Ecto neural progenitor cell (in vitro differentiated cells): ENCODE data around the gene CD109.
A peak's percentile ranks its signal among the peaks of the same experiment; 100 is the strongest.
"Not testable (repeated sequence)": the region's sequence is repeated elsewhere in the genome, so short reads cannot be mapped to it uniquely, and the experiment has no call there.

ENCODE experiments used
- DNase-seq: peaks from one replicate; pipeline ENCODE4 v3.0.0-alpha.2; 2018; ENCODE audit warnings: low spot score

Gene CD109

DNA sequence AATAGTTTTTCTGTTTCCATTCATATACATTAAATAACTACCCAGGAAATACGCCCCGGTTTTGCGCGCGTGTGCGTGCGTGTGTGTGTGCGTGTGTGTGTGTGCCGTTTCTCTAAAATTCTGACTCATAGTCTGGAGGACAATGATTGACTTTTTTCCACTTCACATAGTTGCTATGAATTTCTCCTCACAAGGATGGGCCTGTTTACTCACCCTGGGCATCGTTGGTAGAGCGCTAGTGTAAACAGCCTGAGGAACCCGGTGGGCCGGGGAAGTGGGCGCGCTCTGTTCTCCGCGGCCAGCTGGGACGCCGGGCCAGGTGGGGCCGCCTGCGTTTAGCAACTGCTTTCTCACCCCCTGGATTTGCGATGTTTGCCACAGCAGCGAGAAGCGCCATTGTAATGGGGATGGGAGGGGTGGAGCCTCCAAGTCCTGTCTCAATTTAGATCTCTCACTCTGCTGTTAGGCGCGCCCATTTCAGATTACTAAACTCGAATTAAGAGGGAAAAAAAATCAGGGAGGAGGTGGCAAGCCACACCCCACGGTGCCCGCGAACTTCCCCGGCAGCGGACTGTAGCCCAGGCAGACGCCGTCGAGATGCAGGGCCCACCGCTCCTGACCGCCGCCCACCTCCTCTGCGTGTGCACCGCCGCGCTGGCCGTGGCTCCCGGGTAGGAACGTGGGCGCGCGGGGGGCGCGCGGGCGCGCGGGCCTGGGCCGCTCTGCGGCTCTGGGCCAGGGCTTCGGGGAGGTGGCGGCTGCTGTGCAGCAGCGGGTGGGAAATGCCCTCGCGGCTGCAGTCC is at the start of gene CD109:
Gene CD109, plus strand, starts transcription at position 585 of the 803 bp plus-strand sequence. Its CDS starts 13 bp downstream, at position 598.
- peak; percentile 72 for DNase-seq

DNA sequence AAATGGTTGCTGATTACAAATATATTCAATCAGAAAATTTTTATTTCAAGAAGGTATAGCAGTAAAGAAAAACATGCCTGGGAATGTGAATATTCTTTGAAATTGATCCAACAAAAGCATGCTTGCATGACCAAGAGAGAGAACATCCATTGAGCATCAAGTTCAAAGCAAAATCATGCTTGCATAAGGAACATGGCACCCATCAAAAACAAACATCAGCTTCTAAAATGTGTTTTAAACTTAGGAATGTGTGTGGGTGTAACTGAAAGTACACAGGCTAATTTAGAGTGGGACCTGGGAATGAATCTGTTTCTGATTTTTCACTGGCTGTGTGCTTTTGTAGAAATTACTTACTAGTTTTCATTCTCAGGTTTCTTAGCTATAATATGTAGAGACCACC is 47.8 kb upstream of the CD109 start:
- DNase-seq = no peak

DNA sequence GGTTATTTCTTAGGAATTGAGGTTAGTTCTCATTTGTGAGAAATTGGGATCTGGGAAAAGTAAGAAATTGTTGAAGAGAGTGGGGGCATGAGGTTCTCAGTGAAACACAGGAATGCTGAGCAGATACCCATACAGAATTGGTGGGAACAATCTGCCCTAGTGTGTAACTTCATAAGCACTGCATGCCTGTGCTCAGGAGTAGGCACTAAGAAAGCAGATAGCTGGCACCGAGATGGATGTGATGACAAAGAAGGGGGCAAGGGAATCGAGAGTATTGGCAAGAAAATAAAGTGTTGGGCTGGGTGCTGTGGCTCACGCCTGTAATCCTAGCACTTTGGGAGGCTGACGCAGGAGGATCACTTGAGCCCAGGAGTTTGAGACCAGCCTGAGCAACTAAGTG is 46.2 kb upstream of the CD109 start:
- no peak for DNase-seq

DNA sequence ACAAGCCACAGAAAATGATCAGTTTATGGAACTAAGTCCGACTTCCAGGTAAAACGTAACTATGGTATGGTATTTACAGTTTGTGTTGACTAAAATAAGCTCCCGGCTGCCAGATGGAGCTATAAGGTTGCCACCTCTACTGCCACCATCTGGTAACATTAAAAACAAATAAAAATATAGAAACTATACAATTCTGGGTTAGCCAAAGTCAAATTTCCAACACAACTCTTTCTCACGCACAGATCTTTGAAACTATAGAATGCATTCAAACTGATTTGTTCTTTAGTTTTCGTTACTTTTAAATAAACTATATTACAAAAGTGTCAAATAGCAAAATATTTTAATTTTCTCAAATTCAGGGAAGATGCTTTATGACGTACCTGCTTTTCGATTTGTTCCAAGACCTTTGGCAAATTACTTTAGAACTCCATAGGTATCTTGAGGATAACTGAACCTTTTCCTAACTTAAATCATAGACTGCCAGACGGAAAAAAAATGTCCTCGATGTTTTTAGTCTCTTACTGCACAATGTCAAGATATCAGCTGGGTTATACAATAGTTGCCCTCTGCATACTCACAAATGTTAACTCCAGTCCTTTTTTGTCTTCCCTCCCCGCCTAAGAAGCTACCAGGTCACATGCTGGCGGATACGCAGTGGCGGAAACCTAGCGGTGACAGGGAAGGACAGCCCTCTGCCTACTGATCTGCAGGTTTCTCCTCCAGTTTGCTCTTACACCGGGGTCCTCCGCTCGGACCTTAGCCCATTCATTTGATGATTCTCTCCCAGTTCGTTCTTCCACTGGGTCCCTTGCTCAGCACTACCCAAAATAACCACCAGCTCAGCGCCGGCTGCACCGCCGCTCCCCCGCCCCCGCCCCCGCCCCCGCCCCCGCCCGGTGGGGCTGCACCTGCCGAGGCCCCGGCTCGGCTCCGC is 43.1 kb upstream of the CD109 start:
- peak; percentile 77 for DNase-seq

DNA sequence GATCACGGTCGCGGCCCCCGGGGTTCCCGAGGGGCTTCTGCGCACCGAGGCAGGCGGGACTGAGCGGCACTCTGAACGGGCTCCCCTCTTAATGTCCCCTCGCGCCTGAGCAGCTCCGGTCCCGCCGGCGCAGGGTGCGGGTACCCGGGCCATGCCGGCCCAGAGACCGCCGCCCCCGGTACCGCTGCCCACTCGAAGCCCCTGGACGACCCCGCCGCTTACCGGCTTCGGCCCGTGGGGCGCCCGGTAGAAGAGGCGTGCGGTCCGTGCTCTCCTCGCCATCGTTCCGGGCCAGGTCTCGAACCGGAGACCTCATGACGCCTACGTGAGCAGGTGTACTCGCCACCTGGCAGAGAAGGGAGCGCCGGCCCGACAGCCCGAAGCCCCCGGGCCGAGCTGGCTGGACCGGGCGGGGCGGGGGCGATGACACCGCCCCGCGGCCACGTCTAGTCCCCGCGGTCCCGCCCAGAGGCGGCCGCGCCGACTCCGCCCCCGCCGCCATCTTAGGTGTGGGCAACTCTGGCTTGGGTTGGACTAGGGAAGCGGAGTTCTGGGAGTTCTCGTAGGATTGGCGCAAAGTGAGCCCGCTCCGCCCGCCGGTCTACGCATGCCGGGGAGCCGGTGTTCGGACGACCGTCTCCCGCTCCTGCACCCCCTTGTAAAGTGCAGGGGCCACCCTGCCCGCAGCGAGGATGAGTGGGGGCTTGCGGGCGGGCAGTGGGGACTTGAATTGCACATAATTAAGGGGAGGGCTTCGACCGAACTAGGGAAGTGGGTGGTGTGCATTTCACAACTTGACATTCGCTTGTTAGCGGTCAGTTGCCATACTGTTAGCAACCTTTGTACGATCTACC is 42.2 kb upstream of the CD109 start, which contains the start of gene SLC17A5:
Gene SLC17A5, minus strand, starts transcription at position 422 of the 854 bp plus-strand sequence. Its CDS starts 106 bp downstream, at position 316.
- DNase-seq = peak; percentile 94

DNA sequence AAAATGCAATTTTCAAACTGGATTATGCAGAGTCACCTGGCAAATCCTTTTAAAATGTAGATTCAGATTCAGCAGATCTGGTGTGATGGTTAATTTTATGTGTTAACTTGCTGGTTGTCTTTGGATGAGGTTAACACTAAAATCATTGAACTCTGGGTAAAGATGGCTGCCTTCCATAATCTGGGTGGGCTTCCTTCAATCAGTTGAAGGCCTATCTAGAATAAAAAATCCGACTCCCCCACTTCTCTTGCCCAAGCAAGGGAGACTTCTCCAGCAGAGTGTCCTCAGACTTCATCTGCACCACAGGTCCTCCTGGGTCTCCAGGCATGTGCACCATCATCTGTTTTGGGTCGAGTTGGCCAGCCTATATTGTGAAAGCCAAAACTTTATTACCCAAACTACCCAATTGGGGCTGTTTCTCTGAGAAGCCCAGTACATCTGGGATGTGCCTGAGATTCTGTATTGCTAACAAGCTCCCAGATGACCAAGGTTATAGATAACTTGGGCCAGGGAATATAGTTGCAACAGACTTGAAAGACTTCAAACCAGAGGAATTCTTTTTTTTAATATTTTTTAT is 40.6 kb upstream of the CD109 start:
- no peak for DNase-seq

DNA sequence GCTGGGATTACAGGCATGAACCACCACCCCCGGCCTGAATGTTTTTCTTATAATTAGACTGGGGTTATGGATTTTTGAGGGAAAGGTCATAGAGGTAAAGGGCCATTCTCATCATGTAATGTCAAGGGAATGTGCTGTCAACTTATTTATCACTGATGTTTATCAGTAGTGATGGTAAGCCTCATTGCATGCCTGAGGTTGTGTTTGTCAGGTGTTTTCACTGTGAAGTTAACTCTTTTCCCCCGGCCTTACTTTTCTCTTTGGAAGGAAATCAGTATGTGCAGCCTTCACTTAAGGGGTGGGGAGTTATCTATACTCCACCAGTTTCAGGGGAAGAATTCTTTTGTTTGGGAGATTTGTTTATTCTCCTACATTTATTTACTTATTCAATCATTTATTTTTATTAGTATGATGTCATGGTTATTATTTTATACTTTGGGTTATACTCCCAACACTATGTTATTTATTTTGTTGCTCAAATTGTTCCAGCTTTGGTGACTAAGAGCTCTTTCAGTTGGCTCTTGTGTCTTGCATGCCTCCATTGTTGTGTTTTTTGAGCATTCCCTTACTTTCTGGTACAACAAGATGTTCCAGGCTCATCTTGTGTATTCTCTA is 39.4 kb upstream of the CD109 start:
- DNase-seq = no peak

DNA sequence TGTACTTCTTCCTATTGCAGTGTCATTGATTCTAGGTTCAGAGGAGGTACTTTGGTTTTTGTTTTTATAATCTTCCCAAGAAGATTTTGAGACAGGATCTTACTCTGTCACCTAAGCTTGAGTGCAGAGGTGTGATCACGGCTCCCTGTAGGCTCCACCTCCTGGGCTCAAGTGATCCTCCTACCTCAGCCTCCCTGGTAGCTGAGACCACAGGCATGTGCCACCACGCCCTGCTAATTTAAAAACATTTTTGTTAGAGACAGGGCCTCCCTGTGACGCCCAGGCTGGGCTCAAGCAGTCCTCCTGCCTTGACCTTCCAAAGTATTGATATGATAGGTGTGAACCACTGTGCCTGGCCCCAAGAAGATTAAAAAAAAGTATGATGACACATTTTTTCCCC is 38.8 kb upstream of the CD109 start:
- no peak for DNase-seq

DNA sequence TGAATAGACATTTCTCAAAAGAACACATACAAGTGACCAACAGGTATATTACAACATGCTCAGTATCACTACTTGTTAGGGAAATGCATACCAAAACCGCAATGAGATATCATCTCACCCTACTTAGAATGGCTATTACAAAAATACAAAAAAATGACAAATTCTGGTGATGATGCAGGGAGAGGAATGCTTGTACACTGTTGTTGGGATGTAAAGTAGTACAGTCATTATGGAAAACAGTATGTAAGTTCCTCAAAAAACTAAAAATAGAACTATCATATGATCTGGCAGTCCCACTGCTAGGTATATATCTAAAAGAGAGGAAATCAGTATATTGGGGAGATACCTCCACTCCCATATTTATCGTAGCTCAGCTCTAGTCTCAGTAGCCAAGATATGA is 31.3 kb upstream of the CD109 start:
- DNase-seq = no peak

DNA sequence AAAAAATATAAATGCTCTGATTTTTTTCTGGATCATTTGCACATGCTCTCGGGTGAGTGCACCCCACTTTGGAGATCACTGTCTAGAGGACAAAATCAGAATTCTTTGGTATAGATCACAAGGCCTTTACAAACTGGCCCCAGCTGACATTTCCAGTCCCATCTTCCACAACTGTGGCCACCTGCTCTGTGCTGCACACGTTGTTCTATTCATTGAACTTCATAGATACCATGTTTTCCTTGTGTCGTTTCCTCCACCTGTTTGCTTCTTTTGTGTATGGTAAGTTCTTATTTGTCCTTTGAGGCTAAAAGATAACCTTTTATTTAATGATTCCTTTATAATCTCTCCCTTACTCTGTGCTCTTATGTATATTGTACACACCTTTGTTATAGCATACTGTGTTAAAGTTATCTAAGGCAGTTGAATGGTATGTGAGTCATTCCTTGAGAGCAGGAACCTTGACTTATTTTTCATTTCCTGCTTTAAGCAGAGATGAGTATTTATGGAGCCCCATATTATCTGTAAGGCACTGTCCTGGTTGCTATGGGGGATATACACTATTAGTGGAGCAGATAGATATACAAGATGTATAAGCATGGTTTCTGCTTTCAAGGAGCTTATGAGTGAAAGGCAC is 30.2 kb upstream of the CD109 start:
- no peak for DNase-seq

DNA sequence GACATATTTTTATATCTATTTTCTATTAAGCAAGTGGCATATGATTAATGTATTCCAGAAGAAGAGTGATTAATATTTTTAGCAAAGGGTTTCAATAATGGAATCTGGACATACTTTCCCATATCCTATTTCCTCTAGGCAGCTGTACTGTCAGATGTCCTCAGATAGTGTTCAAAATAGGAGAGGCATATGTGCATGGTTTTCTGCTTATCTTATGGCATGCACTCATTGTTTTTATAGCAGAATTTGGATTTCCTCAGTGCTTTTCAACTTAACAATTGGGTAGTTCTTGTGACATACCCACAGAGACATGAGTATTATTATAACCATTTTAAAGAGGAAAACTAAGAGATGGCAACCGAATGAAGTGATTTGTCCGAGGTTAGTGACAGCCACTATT is 29.6 kb upstream of the CD109 start:
- DNase-seq = no peak

DNA sequence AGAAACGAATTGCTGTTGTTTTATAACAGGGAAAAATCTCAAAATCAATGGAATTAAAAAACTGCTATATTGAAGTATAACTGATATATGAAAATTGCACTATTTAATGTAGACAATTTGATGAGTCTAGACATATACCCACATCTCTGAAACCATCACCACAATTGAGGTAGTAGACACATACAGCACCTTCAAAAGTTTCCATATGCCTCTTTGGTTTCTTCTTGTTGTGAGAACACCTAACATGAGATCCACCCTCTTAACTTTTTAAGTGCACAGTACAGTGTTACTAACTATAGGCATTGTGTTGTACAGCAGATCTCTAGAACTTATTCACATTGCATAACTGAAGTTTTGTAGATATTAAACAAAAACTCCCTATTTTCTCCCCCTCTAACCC is 28.2 kb upstream of the CD109 start:
- DNase-seq = no peak

DNA sequence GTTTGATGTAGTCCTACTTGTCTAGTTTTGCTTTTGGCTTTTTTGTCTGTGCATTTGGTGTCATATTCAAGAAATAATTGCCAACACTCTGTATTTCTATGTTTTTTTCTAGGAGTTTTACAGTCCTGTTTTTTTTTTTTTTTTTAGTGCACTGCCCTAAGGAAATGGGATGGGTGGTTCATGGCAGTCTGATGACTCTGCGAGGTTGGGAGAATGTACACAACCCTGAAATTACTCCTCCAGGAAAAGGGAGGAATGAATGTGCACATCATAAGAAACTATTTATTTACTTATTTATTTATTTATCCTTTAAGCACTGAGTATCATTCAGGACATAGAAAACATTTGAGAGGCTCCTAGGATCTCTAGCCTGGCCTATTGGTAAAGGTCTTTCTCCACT is 27.0 kb upstream of the CD109 start:
- no peak for DNase-seq

DNA sequence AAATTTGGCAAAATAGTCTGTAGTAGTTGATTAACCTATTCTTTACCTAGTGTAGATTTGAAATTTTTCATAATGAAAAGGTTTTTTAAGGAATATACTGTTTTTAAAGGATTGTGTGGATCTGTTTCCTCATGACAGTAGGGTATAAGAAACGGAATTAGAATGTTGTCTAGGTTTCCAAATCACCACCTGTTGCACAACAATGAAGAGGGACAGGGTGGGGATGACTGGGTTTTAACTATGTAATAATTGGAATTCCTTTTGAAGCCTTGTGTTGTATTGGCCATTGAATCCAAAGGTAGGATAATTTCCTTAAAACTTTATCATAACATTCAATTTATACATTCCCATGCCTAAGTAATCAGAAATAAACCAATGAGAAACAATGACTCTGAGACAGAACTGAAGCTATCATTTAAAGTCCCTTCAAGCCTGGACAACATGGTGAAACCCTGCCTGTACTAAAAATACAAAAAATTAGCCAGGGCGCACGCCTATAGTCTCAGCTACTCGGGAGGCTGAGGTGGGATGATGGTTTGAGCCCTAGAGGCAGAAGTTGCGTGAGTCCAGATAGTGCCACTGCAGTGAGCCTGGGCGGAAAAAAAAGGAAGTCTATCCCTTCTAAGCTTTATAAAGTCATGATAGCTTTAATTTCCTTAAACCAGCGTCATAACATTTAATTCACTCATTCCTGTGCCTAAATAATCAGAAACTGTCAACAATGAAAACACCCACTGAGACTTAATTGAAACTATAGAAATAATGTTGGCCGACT is 23.9 kb upstream of the CD109 start:
- no peak for DNase-seq

DNA sequence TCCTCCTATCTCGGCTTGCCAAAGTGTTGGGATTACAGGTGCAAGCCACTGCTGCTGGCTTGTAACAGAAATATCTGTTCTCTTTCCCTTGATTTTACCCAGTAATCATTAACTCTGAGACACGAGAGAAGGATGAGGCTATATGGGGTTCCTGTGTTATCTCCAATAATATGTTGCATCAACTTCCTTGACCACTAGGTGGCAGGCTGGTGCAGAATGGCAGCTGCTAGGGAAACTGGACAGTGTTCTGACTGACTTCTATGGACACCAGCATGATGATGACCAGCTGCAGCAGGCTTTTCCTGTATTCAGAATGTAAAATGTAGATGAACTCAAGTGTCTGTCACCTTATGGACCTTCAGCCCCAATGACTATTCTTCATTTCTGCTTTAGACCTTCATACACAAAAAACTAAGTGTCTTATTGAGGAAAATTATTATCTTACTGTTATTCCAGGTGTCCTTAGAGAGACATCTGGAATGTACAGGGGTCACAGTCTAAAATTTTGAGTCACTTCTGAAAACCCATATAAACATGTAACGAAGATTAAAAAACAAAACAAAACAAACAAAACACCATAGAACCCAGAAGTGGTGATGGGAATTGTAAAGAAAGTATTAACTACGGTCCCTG is 20.4 kb upstream of the CD109 start:
- peak; percentile 80 for DNase-seq

DNA sequence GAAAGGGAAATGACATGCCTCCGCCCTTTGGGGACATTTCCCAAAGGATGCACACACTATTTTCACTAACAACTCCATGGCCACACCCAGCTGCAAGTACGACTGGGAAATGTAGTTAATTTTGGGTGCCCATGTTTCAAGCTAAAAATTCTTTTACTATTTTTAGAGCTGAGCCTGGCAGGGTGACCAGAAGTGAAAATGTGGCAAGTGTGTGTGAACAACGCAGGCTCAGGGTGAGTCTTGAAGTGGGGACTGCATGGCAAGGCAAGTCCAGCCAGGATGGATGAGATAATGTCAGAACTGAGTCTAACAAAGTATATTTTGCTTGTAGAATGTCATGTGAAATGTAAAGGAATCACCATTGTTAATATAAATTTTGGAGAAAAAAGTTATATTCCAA is 17.0 kb upstream of the CD109 start:
- DNase-seq = no peak

DNA sequence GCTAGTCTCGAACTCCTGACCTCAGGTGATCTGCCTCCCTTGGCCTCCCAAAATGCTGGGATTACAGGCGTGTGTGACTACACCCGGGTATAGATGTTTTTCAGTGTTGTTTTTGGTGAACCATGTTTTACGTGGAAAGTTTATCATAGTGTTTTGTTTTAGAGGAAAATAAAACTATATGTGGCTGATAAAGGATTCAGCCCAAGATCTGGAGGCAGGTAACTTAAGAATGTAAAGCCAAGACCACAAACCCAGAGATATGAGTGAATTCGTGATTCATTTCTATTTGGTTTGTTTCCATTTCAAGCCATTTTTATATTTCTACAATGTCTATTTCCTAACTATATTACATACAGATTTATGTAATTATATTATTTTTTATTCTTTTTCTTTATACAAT is 16.2 kb upstream of the CD109 start:
- DNase-seq = not testable (repeated sequence)

DNA sequence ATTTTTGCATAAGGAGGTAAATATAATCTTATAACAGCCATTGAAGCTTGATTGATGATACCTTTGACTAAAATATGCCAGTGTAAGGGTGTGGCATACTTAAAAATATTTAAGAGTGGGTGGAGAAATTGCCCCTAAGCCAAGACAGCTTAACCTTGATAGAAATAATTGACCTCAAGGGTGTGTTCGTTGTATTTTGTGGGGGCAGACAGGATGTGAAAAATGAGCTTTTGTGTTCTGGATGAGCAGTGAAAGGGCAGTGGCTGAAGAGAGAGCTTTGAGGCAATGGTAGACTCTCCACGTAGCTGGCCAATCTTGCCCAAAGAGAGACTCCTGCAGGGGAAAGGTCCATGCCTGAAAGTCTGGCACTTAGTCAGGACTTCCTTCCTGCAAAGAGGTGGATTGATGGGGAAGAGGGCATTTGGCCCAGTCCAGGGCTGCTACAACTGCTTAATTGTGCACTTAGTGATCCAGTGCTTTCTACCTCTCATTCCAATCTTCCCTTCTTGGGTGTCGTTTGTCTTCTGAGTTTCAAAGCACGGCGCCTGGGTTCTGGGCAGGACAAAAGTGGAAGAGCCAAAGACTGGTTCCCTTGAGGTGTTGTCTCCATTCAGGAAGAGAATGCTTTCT is 15.6 kb upstream of the CD109 start:
- DNase-seq = no peak

DNA sequence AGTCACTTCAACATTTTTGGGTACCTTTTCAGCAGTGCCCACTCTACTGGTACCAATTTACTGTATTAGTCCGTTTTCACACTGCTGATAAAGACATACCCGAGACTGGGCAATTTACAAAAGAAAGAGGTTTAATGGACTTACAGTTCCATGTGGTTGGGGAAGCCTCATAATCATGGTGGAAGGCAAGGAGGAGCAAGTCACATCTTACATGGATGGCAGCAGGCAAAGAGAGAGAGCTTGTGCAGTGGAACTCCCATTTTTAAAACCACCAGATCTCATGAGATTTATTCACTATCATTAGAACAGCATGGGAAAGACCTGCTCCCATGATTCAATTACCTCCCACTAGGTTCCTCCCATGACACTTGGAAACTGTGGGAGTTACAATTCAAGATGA is 12.4 kb upstream of the CD109 start:
- DNase-seq = not testable (repeated sequence)
